Heart left ventricle (tissue), 16 donors: ENCODE measurements around the gene FUNDC1. TPM values are rescaled to one million over a fixed set of nuclear protein-coding genes. Genes with fewer than 3 reads are reported as not detected.

Experiments used
- ATAC-seq, 4 donors: fragments of 200-7000 bp; cut with Tn5 transposase; one replicate each; pipeline ENCODE4 v1.9.1; 2020 to 2022; ENCODE audit warnings: moderate library complexity in 4 of 4, mild to moderate bottlenecking in 3 of 4, moderate number of reproducible peaks in 1 of 4
- DNase-seq, 5 donors: peaks; one replicate each; pipeline ENCODE4 v3.0.0-alpha.2; 2020
- H3K27ac ChIP-seq, 12 donors: fragments of 200-600 bp; sonication (generic) in 4 of 12; one replicate each; pipeline versions ENCODE4 v1.5.0 to v1.8.0; 2016 to 2022; ENCODE audit warnings: mild to moderate bottlenecking in 2 of 12
- H3K27me3 ChIP-seq, 9 donors: fragments of 200-600 bp; sonication (generic) in 2 of 9; one replicate each; pipeline versions ENCODE4 v1.5.1 to v1.8.0; 2016 to 2022; ENCODE audit warnings: mild to moderate bottlenecking in 3 of 9
- H3K36me3 ChIP-seq, 9 donors: fragments of 200-600 bp; sonication (generic) in 2 of 9; one replicate each; pipeline versions ENCODE4 v1.5.0 to v1.8.0; 2018 to 2022; ENCODE audit warnings: mild to moderate bottlenecking in 2 of 9
- H3K4me1 ChIP-seq, 12 donors: fragments of 200-600 bp; sonication (generic) in 4 of 12; one replicate each; pipeline versions ENCODE4 v1.5.0 to v1.8.0; 2016 to 2022; ENCODE audit warnings: mild to moderate bottlenecking in 3 of 12
- H3K4me3 ChIP-seq, 12 donors: fragments of 200-600 bp; sonication (generic) in 4 of 12; one replicate each; pipeline versions ENCODE4 v1.5.0 to v1.8.0; 2017 to 2022; ENCODE audit warnings: mild to moderate bottlenecking in 9 of 12, moderate library complexity in 4 of 12
- H3K9me3 ChIP-seq, 12 donors: fragments of 200-600 bp; sonication (generic) in 4 of 12; one replicate each; pipeline versions ENCODE4 v1.5.0 to v1.8.0; 2016 to 2022; ENCODE audit warnings: mild to moderate bottlenecking in 1 of 12
- CTCF ChIP-seq, 12 donors: fragments of 200-600 bp; sonication (generic) in 4 of 12; IDR thresholded peaks; one replicate each; pipeline versions ENCODE4 v1.5.0 to v1.8.0; 2018 to 2022; ENCODE audit warnings: antibody characterized with exemption in 12 of 12, mild to moderate bottlenecking in 5 of 12
- POLR2A ChIP-seq, 2 donors: fragments of 450-650 bp; IDR thresholded peaks; one replicate each; pipeline ENCODE4 v1.6.1; 2017; ENCODE audit warnings: antibody characterized with exemption in 2 of 2, mild to moderate bottlenecking in 2 of 2, moderate library complexity in 2 of 2
- WGBS, 4 donors: extraction: QIAGEN DNeasy Blood & Tissue Kit in 2 of 4; methylation state at CpG; one replicate each; pipeline versions ENCODE4 v1.1.5 to v1.1.7; 2013 to 2018; 5-methylcytosine and 5-hydroxymethylcytosine counted together
- intact Hi-C, 10 donors: fragments of 100-400 bp; cut with DNase I; formaldehyde crosslinking; loops; one replicate each; pipeline versions ENCODE4 v1.11.1 to v1.14.2; 2022
- polyA plus RNA-seq, 2 donors: library from polyadenylated mRNA; stranded (reverse); fragments of 200-250 nt; gene quantifications; one replicate each; pipeline ENCODE4 v1.2.3, GENCODE V29; 2013
- total RNA-seq, 9 donors: library from RNA; depleted of rRNA in 2 of 9; stranded (reverse); fragments of >200 nt in 2 of 9; fragmentation: NEBNext Ultra II Directional in 3 of 9; extraction: Animal tissue kit (Norgen Biotek cat#: 25700) in 3 of 9; gene quantifications; one replicate each; pipeline versions ENCODE4 v1.1.0 to v1.2.4, GENCODE V29; 2016 to 2023
- donor health status: ischemic (EF 13 %, LVEDD 7.1; RV severe dilation, severe dysfunction).
- donor health status: healthy with polysubstance abuse.
- donor health status: DM: no; HTN: yes; CAD: no.
- donor health status: DM: no; HTN: no; CAD: no.
- donor health status: ischemic (EF 25% LVEDD 6.9; RV normal size, moderate dysfunction).
- donor health status: ischemic (EF 25% LVEDD 5.7; RV mildly dilated, moderate dysfunction).
- donor health status: healthy.
- donor health status: DM: yes; HTN: yes; CAD: no.
- donor health status: ischemic (EF 35%, LVEDD 5.7; RV mildly dilated, moderate dysfunction).
- donor health status: nonischemic (EF 11% LVEDD 7.7; RV severe dilation, severe dysfunction).
- donor health status: DM: yes; HTN: yes; CAD: no.
- donor health status: PGD.
- donor health status: ischemic (EF 29% LVEDD 5.4; RV normal size, mild dysfunction).
- donor health status: nonischemic (EF 23%, LVEDD 6.1; RV moderate dilation, normal function).

FUNDC1 gene
- total and polyA plus RNA-seq, 11 donors = 15.9 to 36.2 (median 24.2) TPM

GRCh38 chrX:44495091-44495490 is 47.6 kb downstream of the FUNDC1 start:
- Histone ChIP-seq H3K4me1 (no peaks in the 10 kb centered on the region), H3K9me3 (no peaks in the 10 kb centered on the region), H3K27ac (no peak overlapping the region), H3K27me3 (peaks cover 0 to 9% (median 0%) of the 10 kb centered on the region in 9 donors), H3K4me3 (no peak overlapping the region), H3K36me3 (no peaks in the 10 kb centered on the region)
- ATAC-seq = no peak
- intact Hi-C loops = no loop called here
- TF ChIP-seq POLR2A (IDR thresholded peaks at IDR 0.05) (no peak), CTCF (IDR thresholded peaks at IDR 0.05) (no peak)
- no peak for DNase-seq
- 93 to 98% (median 95%) methylated on average over 1 of the region's 1 CpG for WGBS, 4 donors

- Histone ChIP-seq H3K27ac (no peak overlapping the region), H3K4me3 (no peak overlapping the region), H3K4me1 (no peaks in the 10 kb centered on the region), H3K36me3 (no peaks in the 10 kb centered on the region), H3K27me3 (peaks cover 0 to 12% (median 0%) of the 10 kb centered on the region in 9 donors), H3K9me3 (no peaks in the 10 kb centered on the region)
- DNase-seq (no peak), ATAC-seq (no peak)
- intact Hi-C loops = no loop called here
- WGBS, 4 donors = 74 to 83% (median 77%) methylated on average over 4 of the region's 4 CpGs
- TF ChIP-seq POLR2A (IDR thresholded peaks at IDR 0.05) (no peak), CTCF (IDR thresholded peaks at IDR 0.05) (no peak)
Measured at GRCh38 chrX:44494357-44494756, 48.3 kb downstream of the FUNDC1 start.

- Histone ChIP-seq H3K36me3 (no peaks in the 10 kb centered on the region), H3K4me1 (no peaks in the 10 kb centered on the region), H3K4me3 (no peak overlapping the region), H3K27ac (no peak overlapping the region), H3K9me3 (no peaks in the 10 kb centered on the region), H3K27me3 (peaks cover 0 to 27% (median 0%) of the 10 kb centered on the region in 9 donors)
- DNase-seq (no peak), ATAC-seq (no peak)
- TF ChIP-seq POLR2A (IDR thresholded peaks at IDR 0.05) (no peak), CTCF (IDR thresholded peaks at IDR 0.05) (no peak)
- intact Hi-C loops = no loop called here
- 77 to 88% (median 82%) methylated on average over 4 of the region's 4 CpGs for WGBS, 4 donors
Measured at GRCh38 chrX:44489515-44489914, 53.1 kb downstream of the FUNDC1 start.

GRCh38 chrX:44484607-44485146 is 58.0 kb downstream of the FUNDC1 start:
- Histone ChIP-seq H3K36me3 (no peaks in the 10 kb centered on the region), H3K27me3 (peaks cover 0 to 32% (median 0%) of the 10 kb centered on the region in 9 donors), H3K4me3 (no peak overlapping the region), H3K4me1 (no peaks in the 10 kb centered on the region), H3K27ac (no peak overlapping the region), H3K9me3 (peaks cover 0 to 8% (median 0%) of the 10 kb centered on the region in 12 donors)
- intact Hi-C loops = no loop called here
- ATAC-seq = no peak
- no peak for DNase-seq
- WGBS, 4 donors = 78 to 85% (median 81%) methylated on average over 4 of the region's 4 CpGs
- TF ChIP-seq POLR2A (IDR thresholded peaks at IDR 0.05) (no peak), CTCF (IDR thresholded peaks at IDR 0.05) (no peak)
